ENCODE data around the gene TEX9.

Gene TEX9

DNA sequence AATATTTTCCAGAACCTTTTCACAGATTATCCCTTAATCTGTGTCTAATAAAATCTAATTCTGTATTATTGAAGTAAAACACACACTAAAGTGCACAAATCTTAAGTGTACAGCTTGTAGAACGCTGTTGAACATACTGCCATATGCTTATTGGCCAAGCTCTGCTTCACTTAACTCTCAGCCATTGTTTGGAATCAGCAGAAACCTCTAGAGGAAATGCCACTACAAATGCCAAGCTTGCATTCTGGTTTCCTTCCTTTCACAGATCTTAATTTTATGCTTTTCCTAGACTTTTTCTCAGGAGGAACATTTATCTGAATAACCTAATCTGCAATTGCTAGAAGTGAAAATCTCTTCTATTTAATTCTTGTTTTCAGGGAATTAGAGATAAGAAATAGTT is 89.6 kb downstream of the TEX9 start:
- no peak for DNase-seq (ENCODE audit: low read depth)

DNA sequence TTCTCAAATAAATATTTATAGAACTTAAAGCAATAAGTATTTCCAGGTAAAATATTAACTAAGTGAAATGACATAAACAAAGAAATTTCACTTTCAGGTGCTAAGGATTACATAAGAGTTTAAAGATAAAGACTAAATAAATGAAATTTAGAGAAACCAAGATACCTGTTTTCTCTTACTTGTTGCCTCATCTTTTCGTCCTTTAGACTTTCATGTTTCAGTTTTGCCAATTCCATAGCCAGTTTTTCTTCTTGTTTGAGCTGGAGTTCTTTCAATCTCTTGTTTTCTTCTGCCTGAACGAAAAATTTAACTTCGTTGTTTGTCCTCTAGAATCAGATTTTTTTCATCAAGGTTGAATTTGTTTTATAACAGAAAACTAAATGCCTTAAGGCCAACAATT is 91.0 kb downstream of the TEX9 start:
- DNase-seq (ENCODE audit: low read depth): no peak

DNA sequence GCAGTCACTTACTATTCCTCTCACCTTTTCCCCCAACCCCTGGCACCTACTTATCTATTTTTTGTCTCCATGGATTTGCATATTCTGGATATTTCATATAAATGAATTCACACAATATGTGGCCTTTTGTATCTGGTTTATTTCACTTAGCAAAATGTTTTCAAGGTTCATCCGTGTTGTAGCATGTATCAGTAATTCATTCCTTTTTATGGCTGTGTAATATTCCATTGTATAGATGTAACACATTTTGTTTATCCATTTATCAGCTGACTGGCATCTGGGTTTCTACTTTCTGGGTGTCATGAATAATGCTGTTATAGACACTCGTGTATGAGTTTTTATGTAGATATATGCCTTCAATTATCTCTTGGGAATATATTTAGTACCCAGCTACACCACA is 93.9 kb downstream of the TEX9 start:
- DNase-seq (ENCODE audit: low read depth): no peak

DNA sequence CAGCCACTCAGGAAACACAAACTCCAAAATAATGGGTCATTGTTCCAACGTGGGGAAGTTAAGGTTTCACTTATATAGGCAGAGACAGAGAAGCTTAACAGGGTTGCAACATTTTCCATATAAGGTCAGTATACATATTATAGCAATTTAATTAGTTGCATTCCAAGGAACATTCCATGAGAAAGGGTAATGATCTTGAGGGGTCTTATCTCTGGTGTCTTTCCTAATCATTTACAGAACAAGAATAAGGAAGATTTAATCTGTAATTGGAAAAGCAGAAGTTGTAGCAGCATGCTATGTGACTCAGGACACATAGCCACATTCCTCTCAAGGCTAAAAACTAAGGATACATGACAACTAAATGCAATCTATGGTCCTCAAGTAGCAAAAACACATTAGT is 94.8 kb downstream of the TEX9 start:
- no peak for DNase-seq (ENCODE audit: low read depth)

- no peak for DNase-seq (ENCODE audit: low read depth)
These were observed 95.7 kb downstream of the TEX9 start for GRCh38 chr15:56460947-56461346.

GRCh38 chr15:56464893-56465520 is 99.8 kb downstream of the TEX9 start, which contains the start of gene MNS1:
Gene MNS1, minus strand, starts transcription at chr15:56465137. Its CDS starts 165 bp downstream, at chr15:56464972.
- peak; percentile 93 for DNase-seq (ENCODE audit: low read depth)

GRCh38 chr15:56467616-56468015 is 102.4 kb downstream of the TEX9 start:
- no peak for DNase-seq (ENCODE audit: low read depth)

- peak; percentile 21 for DNase-seq (ENCODE audit: low read depth)
These were observed 103.2 kb downstream of the TEX9 start for GRCh38 chr15:56468401-56468800.

- DNase-seq (ENCODE audit: low read depth): no peak
These were observed 104.3 kb downstream of the TEX9 start for GRCh38 chr15:56469483-56469882.

DNA sequence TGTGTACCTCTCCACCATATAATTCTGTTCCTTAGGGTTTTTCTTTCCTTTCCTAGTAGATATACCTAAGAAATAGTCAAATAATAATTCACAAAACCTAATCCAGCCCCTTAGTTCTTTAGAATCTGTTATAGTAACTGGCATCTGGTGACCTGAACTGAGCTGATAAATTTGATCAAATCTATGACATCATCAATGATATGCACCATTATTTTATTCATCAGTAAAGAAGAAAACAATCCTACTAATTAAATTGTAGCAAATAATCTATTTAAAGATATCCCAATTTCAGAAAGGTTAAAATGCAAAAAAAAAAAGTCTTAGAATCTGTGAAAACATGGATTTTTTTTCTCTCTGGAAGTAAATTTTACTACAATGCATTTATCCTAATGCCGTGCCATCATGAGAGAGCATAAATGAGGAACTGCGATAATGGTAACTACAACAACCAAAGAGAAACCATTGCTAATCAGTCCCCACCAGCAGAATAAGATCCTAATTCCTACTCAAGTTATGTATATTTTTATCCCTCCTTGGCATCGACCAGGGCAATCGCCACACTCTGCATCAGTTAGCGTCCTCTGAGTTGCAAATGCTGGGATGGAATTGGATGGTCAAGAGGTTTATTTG is 106.3 kb downstream of the TEX9 start:
- DNase-seq (ENCODE audit: low read depth): no peak

GRCh38 chr15:56472278-56472677 is 107.1 kb downstream of the TEX9 start:
- DNase-seq (ENCODE audit: low read depth): no peak

- DNase-seq (ENCODE audit: low read depth): no peak
These were observed 107.8 kb downstream of the TEX9 start for GRCh38 chr15:56473017-56473416.

DNA sequence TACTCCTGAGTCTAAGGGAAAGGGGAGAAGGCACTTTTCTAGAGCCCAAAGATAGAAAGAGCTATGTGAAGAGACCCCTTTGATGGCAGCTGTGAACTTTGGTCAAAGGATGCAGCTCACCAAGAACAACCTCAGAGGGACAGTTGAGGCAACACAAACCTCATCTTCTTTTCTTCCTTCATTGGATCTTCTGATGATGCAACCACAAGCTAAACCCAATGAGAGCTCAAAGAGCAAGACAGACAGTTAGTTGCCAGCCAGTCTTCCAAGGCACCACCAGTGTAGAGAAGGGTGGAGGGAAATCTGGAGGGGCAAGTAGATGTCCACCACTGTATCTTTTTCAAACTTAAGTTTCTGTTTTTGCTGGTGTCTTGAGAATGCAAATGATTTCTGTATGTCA is 110.1 kb downstream of the TEX9 start:
- no peak for DNase-seq (ENCODE audit: low read depth)
